ENCODE results near the gene HEATR3.

DNA sequence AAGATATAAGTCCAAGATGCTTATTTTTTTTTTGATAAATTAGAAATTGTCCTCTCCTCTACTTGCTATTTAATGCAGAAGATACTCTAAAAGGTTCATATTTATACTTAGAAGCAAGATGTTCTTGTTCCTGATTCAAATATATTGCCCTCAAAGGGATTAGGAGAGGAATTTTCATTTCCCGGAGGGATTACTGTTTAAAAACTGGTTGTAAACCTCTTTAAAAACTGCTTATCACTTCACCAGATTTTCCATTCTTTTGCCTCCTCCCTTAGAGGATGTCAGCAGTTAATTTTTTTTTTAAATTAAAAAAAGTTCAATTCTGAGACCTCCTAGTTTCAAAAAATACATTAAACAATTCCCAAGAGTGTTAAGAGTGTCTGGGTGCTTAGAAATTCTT lies 90.2 kb downstream of the HEATR3 start:
- TF ChIP-seq, protein P1, sequence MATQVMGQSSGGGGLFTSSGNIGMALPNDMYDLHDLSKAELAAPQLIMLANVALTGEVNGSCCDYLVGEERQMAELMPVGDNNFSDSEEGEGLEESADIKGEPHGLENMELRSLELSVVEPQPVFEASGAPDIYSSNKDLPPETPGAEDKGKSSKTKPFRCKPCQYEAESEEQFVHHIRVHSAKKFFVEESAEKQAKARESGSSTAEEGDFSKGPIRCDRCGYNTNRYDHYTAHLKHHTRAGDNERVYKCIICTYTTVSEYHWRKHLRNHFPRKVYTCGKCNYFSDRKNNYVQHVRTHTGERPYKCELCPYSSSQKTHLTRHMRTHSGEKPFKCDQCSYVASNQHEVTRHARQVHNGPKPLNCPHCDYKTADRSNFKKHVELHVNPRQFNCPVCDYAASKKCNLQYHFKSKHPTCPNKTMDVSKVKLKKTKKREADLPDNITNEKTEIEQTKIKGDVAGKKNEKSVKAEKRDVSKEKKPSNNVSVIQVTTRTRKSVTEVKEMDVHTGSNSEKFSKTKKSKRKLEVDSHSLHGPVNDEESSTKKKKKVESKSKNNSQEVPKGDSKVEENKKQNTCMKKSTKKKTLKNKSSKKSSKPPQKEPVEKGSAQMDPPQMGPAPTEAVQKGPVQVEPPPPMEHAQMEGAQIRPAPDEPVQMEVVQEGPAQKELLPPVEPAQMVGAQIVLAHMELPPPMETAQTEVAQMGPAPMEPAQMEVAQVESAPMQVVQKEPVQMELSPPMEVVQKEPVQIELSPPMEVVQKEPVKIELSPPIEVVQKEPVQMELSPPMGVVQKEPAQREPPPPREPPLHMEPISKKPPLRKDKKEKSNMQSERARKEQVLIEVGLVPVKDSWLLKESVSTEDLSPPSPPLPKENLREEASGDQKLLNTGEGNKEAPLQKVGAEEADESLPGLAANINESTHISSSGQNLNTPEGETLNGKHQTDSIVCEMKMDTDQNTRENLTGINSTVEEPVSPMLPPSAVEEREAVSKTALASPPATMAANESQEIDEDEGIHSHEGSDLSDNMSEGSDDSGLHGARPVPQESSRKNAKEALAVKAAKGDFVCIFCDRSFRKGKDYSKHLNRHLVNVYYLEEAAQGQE (IDR thresholded peaks at IDR 0.05; ENCODE audit: unreplicated experiment): no peak
- TF ChIP-seq, protein P2, sequence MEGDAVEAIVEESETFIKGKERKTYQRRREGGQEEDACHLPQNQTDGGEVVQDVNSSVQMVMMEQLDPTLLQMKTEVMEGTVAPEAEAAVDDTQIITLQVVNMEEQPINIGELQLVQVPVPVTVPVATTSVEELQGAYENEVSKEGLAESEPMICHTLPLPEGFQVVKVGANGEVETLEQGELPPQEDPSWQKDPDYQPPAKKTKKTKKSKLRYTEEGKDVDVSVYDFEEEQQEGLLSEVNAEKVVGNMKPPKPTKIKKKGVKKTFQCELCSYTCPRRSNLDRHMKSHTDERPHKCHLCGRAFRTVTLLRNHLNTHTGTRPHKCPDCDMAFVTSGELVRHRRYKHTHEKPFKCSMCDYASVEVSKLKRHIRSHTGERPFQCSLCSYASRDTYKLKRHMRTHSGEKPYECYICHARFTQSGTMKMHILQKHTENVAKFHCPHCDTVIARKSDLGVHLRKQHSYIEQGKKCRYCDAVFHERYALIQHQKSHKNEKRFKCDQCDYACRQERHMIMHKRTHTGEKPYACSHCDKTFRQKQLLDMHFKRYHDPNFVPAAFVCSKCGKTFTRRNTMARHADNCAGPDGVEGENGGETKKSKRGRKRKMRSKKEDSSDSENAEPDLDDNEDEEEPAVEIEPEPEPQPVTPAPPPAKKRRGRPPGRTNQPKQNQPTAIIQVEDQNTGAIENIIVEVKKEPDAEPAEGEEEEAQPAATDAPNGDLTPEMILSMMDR (conservative IDR thresholded peaks at IDR 0.05; ENCODE audit: low read depth in 2 of 2): no peak
- TF ChIP-seq CREB1 (CRISPR knock-in tag; IDR thresholded peaks at IDR 0.05; ENCODE audit: low read depth): no peak
- no peak for TF ChIP-seq POLR2AphosphoS5 (IDR thresholded peaks at IDR 0.05; ENCODE audit: low read depth)
- TF ChIP-seq JUNB (IDR thresholded peaks at IDR 0.05; ENCODE audit: unreplicated experiment): no peak
- TF ChIP-seq EZH2 (IDR thresholded peaks at IDR 0.05; ENCODE audit: low read depth, unreplicated experiment): no peak
- TF ChIP-seq EZH2phosphoT487 (IDR thresholded peaks at IDR 0.05; ENCODE audit: unreplicated experiment): no peak
- no peak for TF ChIP-seq NANOG (IDR thresholded peaks at IDR 0.05; ENCODE audit: borderline replicate concordance)
- no peak for TF ChIP-seq ZNF114 (CRISPR knock-in tag; IDR thresholded peaks at IDR 0.05)
- TF ChIP-seq, protein P3, sequence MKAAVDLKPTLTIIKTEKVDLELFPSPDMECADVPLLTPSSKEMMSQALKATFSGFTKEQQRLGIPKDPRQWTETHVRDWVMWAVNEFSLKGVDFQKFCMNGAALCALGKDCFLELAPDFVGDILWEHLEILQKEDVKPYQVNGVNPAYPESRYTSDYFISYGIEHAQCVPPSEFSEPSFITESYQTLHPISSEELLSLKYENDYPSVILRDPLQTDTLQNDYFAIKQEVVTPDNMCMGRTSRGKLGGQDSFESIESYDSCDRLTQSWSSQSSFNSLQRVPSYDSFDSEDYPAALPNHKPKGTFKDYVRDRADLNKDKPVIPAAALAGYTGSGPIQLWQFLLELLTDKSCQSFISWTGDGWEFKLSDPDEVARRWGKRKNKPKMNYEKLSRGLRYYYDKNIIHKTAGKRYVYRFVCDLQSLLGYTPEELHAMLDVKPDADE (IDR thresholded peaks at IDR 0.05): no peak
- TF ChIP-seq STAT1 (IDR thresholded peaks at IDR 0.05; ENCODE audit: unreplicated experiment): no peak
- TF ChIP-seq, protein P4, sequence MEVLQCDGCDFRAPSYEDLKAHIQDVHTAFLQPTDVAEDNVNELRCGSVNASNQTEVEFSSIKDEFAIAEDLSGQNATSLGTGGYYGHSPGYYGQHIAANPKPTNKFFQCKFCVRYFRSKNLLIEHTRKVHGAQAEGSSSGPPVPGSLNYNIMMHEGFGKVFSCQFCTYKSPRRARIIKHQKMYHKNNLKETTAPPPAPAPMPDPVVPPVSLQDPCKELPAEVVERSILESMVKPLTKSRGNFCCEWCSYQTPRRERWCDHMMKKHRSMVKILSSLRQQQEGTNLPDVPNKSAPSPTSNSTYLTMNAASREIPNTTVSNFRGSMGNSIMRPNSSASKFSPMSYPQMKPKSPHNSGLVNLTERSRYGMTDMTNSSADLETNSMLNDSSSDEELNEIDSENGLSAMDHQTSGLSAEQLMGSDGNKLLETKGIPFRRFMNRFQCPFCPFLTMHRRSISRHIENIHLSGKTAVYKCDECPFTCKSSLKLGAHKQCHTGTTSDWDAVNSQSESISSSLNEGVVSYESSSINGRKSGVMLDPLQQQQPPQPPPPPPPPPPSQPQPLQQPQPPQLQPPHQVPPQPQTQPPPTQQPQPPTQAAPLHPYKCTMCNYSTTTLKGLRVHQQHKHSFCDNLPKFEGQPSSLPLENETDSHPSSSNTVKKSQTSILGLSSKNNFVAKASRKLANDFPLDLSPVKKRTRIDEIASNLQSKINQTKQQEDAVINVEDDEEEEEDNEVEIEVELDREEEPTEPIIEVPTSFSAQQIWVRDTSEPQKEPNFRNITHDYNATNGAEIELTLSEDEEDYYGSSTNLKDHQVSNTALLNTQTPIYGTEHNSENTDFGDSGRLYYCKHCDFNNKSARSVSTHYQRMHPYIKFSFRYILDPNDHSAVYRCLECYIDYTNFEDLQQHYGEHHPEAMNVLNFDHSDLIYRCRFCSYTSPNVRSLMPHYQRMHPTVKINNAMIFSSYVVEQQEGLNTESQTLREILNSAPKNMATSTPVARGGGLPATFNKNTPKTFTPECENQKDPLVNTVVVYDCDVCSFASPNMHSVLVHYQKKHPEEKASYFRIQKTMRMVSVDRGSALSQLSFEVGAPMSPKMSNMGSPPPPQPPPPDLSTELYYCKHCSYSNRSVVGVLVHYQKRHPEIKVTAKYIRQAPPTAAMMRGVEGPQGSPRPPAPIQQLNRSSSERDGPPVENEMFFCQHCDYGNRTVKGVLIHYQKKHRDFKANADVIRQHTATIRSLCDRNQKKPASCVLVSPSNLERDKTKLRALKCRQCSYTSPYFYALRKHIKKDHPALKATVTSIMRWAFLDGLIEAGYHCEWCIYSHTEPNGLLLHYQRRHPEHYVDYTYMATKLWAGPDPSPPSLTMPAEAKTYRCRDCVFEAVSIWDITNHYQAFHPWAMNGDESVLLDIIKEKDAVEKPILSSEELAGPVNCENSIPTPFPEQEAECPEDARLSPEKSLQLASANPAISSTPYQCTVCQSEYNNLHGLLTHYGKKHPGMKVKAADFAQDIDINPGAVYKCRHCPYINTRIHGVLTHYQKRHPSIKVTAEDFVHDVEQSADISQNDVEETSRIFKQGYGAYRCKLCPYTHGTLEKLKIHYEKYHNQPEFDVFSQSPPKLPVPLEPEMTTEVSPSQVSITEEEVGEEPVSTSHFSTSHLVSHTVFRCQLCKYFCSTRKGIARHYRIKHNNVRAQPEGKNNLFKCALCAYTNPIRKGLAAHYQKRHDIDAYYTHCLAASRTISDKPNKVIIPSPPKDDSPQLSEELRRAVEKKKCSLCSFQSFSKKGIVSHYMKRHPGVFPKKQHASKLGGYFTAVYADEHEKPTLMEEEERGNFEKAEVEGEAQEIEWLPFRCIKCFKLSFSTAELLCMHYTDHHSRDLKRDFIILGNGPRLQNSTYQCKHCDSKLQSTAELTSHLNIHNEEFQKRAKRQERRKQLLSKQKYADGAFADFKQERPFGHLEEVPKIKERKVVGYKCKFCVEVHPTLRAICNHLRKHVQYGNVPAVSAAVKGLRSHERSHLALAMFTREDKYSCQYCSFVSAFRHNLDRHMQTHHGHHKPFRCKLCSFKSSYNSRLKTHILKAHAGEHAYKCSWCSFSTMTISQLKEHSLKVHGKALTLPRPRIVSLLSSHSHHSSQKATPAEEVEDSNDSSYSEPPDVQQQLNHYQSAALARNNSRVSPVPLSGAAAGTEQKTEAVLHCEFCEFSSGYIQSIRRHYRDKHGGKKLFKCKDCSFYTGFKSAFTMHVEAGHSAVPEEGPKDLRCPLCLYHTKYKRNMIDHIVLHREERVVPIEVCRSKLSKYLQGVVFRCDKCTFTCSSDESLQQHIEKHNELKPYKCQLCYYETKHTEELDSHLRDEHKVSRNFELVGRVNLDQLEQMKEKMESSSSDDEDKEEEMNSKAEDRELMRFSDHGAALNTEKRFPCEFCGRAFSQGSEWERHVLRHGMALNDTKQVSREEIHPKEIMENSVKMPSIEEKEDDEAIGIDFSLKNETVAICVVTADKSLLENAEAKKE (CRISPR knock-in tag; IDR thresholded peaks at IDR 0.05): no peak
